Skeletal muscle tissue (tissue), 4 donors: ENCODE measurements around the gene BRI3. TPM values are rescaled to one million over a fixed set of nuclear protein-coding genes. Genes with fewer than 3 reads are reported as not detected.
A peak's percentile ranks its signal among the peaks of the same experiment; 100 is the strongest.

Experiments
- H3K27ac ChIP-seq: one replicate; pipeline ENCODE4 v1.7.0; 2013; ENCODE audit warnings: mild to moderate bottlenecking, low read depth, low read length, inconsistent platforms
- H3K27me3 ChIP-seq, 3 donors: one replicate each; pipeline ENCODE4 v1.7.0; 2013; ENCODE audit warnings: low read length in 3 of 3; ENCODE audit not compliant: control insufficient read depth in 3 of 3, insufficient read depth in 3 of 3
- H3K36me3 ChIP-seq, 3 donors: one replicate each; pipeline ENCODE4 v1.7.0; 2013; ENCODE audit warnings: low read length in 3 of 3; ENCODE audit not compliant: control insufficient read depth in 3 of 3, insufficient read depth in 3 of 3
- H3K4me1 ChIP-seq, 3 donors: one replicate each; pipeline ENCODE4 v1.7.0; 2013; ENCODE audit warnings: low read length in 3 of 3, mild to moderate bottlenecking in 3 of 3; ENCODE audit not compliant: control insufficient read depth in 3 of 3, insufficient read depth in 3 of 3
- H3K4me3 ChIP-seq, 3 donors: one replicate each; pipeline ENCODE4 v1.7.0; 2013; ENCODE audit warnings: low read length in 3 of 3
- H3K9ac ChIP-seq, 3 donors: one replicate each; pipeline ENCODE4 v1.7.0; 2013; ENCODE audit warnings: low read length in 3 of 3, mild to moderate bottlenecking in 3 of 3, moderate library complexity in 2 of 3, low read depth in 1 of 3
- H3K9me3 ChIP-seq, 3 donors: one replicate each; pipeline ENCODE4 v1.7.0; 2013; ENCODE audit warnings: low read length in 3 of 3; ENCODE audit not compliant: control insufficient read depth in 3 of 3
- total RNA-seq: library from RNA; depleted of rRNA; stranded (reverse); fragments of >200 nt; gene quantifications from one replicate; pipeline ENCODE4 v1.2.3, GENCODE V29; 2014
- donor health status: Osteomylitis.

The BRI3 gene
- total RNA-seq, 1 donor from 2014 or later = 34.4 TPM

DNA sequence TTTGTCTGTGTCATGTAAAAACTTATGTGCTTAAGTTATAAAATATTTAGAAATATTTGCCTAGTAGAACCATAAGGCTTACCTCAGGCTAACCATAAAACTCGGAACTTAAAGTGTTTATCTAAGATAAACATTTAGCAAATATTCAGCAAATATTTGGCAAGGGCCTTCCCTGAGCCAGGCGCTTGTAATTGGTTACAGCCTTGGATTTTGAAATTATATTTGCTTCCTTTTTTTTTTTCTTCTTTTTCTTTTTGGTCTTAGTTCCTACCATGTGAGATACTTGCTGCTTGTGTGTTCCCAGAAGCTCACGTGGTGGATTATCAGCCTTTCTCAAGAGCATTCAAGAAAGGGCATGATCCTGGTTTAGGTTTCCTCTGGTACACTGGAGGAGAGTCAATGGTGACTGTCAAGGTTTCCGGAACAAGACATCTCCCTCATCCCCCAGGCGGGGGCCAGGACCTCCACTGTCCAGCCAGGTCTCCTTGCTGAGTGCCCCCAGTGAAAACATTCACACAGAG is 5.2 kb upstream of the BRI3 start:
- peaks cover 0 to 8% (median 3%) of the 10 kb centered on the region in 3 donors for H3K4me1 ChIP-seq
- H3K9ac ChIP-seq = no peak overlapping the region
- H3K27ac ChIP-seq = no peak overlapping the region
- H3K9me3 ChIP-seq = no peaks in the 10 kb centered on the region
- no peaks in the 10 kb centered on the region for H3K36me3 ChIP-seq
- H3K27me3 ChIP-seq = no peaks in the 10 kb centered on the region
- no peak overlapping the region for H3K4me3 ChIP-seq

DNA sequence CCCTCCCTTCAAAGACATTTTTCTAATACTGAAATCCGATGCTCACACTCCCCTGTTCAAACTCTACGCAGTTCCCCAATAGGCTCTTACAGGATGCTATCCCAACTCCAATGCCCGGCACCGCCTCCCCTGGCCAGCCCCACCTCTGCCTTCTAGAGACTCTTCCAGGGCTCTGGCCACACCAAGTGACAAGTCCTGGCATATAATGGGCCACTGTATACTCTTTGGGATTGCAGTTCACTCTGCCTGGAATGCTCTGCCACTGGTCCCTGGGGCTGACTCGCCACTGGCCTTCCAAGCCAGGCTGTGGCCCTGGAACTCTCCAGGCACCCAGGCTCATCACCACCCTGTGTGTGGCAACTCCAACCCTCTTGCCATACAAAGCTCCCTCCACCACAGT is 3.1 kb upstream of the BRI3 start:
- no peak overlapping the region for H3K27ac ChIP-seq
- H3K9me3 ChIP-seq = no peaks in the 10 kb centered on the region
- H3K36me3 ChIP-seq = peaks cover 0 to 3% (median 0%) of the 10 kb centered on the region in 3 donors
- H3K27me3 ChIP-seq = no peaks in the 10 kb centered on the region
- peak overlapping the region in 1 of 3 donors; percentile 33 for H3K9ac ChIP-seq
- H3K4me3 ChIP-seq = no peak overlapping the region
- H3K4me1 ChIP-seq = peaks cover 13 to 21% (median 15%) of the 10 kb centered on the region in 3 donors

DNA sequence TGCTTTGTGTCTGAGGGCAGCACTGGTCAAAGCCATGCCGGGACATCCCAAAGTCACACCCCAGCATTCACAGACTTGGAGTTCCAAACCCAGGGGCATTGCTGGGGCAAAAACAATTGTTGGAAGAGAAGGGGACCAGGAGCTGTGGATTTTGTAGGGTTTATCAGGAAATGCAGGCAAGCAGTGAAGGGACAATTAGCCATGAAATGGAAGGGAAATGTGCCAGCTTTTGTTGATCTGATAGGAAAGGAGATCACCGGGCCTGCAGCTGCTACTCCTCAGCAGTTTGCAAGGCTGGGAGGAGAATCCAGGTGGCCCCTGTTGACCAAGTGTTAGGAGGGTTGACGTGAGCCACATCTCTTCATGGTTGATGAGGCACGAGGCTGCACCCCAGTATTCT is 2.5 kb upstream of the BRI3 start:
- Histone ChIP-seq H3K4me1 (peaks cover 18 to 26% (median 20%) of the 10 kb centered on the region in 3 donors), H3K4me3 (no peak overlapping the region), H3K36me3 (peaks cover 0 to 4% (median 0%) of the 10 kb centered on the region in 3 donors), H3K9ac (peak overlapping the region in 1 of 3 donors; percentile 33), H3K27ac (no peak overlapping the region), H3K27me3 (no peaks in the 10 kb centered on the region), H3K9me3 (no peaks in the 10 kb centered on the region)

DNA sequence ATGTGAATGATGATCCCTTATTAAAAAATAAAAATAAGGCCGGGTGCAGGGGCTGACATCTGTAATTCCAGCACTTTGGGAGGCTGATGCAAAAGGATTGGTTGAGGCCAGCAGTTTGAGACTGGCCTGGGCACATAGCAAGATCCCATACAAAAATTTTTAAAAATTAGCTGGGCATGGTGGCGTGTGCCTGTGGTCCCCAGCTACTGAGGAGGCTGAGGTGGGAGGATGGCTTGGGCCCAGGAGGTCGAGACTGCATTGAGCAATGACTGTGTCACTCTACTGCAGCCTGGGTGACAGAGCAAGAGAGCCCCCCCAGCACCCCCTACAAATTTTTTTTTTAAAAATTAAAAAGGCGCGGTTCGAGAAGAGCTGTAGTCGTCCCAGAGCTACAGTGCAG is 1.2 kb upstream of the BRI3 start:
- Histone ChIP-seq H3K36me3 (peaks cover 0 to 4% (median 0%) of the 10 kb centered on the region in 3 donors), H3K9ac (peak overlapping the region; percentile 87 to 97 (median 93)), H3K4me1 (peaks cover 32 to 40% (median 33%) of the 10 kb centered on the region in 3 donors), H3K27ac (peak overlapping the region; percentile 94), H3K4me3 (peak overlapping the region; percentile 77 to 89 (median 80)), H3K27me3 (no peaks in the 10 kb centered on the region), H3K9me3 (no peaks in the 10 kb centered on the region)

DNA sequence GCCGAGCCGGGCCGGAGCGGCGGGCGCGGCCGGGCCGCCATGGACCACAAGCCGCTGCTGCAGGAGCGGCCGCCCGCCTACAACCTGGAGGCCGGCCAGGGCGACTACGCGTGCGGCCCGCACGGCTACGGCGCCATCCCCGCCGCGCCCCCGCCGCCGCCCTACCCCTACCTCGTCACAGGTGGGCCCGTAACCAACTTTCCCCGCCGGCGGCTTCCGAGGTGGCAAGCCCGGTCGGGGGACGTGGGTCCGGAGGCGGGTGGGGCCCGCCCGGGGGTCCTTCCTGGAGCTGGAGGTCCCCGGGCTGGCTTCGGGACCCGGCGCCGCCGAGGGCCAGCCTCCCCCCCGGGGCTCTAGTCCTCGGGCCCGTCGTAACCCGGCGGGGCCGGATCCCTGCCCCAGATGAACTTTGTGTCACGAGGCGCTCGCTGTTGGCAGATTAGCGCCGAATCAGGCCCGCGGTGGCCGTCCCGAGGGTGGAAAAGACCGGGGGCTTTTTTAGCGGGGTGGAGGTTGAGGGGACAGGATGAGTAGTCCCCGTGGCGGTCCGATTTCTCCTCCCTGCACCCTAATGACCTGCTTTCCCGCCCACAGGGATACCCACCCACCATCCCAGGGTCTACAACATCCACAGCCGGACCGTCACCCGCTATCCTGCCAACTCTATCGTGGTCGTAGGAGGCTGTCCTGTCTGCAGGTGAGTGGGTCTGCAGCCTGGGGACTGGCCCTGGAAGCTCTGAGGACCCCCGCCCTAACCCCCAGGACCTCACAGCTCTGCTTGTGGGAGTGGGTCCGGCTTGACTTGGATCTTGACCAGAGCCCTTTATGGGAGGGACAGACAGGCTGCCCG is 496 bp downstream of the BRI3 start:
- peaks cover 0 to 4% (median 0%) of the 10 kb centered on the region in 3 donors for H3K36me3 ChIP-seq
- H3K4me3 ChIP-seq = peak overlapping the region; percentile 79 to 91 (median 89)
- peaks cover 49 to 56% (median 50%) of the 10 kb centered on the region in 3 donors for H3K4me1 ChIP-seq

DNA sequence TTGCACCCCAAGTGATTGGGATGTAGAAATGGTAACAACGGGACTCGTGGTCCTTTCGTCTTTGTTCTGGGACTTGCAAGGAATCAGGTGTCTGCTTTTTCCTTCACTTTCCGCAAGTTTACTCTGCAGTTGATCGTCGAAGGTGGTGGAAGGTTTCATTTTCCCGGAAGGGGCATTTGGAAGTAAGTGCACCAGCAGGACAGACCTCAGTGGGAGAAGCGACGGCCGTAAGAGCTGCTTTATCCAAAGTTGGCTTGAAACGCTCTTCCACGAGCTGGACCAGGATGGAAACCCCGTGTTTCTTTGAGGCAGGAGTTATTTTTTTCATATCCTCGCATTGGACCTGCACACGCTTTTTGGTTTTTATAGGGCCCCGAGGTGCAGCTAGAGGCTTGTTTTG is 1.2 kb downstream of the BRI3 start:
- H3K4me1 ChIP-seq = peaks cover 56 to 64% (median 57%) of the 10 kb centered on the region in 3 donors

More for the DNA sequence above, 496 bp downstream of the BRI3 start:
- peak overlapping the region; percentile 89 to 94 (median 94) for H3K9ac ChIP-seq
- no peaks in the 10 kb centered on the region for H3K27me3 ChIP-seq
- H3K27ac ChIP-seq = peak overlapping the region; percentile 96
- H3K9me3 ChIP-seq = no peaks in the 10 kb centered on the region

DNA sequence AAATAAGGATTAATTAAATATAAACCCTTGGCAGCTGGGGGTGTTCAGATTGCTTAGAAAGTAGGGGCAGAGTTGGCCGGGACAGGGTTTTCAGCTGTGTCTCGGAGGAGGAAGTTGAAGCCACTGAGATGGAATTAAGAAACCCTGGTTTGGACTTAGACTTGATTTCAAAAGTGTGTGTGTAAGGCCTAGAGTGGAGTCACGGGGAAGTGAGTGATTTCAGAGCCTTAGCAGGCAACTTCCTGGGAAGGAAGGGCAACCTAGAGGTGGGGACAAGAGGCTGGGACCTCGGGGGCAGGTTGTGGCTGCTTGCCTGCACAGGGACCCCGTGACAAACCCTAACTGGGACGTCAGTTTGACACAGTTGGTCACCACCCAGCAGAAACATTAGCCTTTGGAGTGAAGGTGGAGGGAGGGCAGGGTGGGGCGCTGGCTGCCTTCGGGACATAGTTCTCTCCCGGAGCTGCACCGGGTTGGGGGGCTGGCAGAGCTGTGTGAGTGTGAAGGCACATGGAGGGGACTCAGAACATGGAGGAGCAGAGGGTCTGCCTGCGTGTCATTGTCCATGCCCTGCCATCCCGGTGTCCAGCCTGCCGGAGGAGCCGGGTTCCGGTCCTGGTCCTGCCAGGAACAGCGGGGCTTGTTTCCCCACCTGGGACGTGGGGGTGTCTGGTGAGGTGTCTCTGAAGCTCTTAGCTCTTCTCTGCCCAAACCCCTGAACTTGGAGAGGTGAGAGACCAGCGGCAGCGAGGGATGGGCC is 1.8 kb downstream of the BRI3 start:
- Histone ChIP-seq H3K36me3 (peaks cover 0 to 4% (median 4%) of the 10 kb centered on the region in 3 donors), H3K27me3 (no peaks in the 10 kb centered on the region), H3K4me1 (peaks cover 61 to 70% (median 62%) of the 10 kb centered on the region in 3 donors), H3K9ac (peak overlapping the region; percentile 89 to 94 (median 94)), H3K27ac (peak overlapping the region; percentile 96), H3K9me3 (no peaks in the 10 kb centered on the region), H3K4me3 (peak overlapping the region; percentile 79 to 91 (median 89))

More for the DNA sequence above, 1.2 kb downstream of the BRI3 start:
- H3K4me3 ChIP-seq = peak overlapping the region; percentile 79 to 91 (median 89)
- H3K27ac ChIP-seq = peak overlapping the region; percentile 96
- H3K9ac ChIP-seq = peak overlapping the region; percentile 89 to 94 (median 94)
- H3K36me3 ChIP-seq = peaks cover 0 to 4% (median 0%) of the 10 kb centered on the region in 3 donors
- no peaks in the 10 kb centered on the region for H3K9me3 ChIP-seq
- H3K27me3 ChIP-seq = no peaks in the 10 kb centered on the region

DNA sequence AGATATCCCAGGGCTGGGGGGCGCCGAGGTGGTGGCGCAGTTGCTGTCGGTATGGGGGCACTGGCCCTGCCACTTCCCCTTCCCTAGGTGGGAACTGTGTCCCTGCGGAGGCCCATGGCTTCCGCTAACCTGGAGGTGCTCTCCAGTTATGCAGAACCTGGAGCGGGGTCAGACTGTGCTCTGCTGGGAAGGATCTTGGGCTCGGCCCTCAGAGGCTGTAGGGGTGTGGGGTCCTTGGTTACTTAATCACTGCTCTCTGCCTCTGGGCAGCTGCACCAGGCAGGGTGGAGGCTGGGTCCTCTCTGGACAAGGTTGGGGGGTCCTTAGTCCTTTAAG is 2.4 kb downstream of the BRI3 start:
- H3K27ac ChIP-seq = peak overlapping the region; percentile 96
- no peaks in the 10 kb centered on the region for H3K9me3 ChIP-seq
- H3K36me3 ChIP-seq = peaks cover 0 to 5% (median 4%) of the 10 kb centered on the region in 3 donors
- H3K4me1 ChIP-seq = peaks cover 62 to 71% (median 67%) of the 10 kb centered on the region in 3 donors
- peak overlapping the region; percentile 89 to 94 (median 94) for H3K9ac ChIP-seq
- H3K27me3 ChIP-seq = no peaks in the 10 kb centered on the region
- peak overlapping the region; percentile 79 to 91 (median 89) for H3K4me3 ChIP-seq

DNA sequence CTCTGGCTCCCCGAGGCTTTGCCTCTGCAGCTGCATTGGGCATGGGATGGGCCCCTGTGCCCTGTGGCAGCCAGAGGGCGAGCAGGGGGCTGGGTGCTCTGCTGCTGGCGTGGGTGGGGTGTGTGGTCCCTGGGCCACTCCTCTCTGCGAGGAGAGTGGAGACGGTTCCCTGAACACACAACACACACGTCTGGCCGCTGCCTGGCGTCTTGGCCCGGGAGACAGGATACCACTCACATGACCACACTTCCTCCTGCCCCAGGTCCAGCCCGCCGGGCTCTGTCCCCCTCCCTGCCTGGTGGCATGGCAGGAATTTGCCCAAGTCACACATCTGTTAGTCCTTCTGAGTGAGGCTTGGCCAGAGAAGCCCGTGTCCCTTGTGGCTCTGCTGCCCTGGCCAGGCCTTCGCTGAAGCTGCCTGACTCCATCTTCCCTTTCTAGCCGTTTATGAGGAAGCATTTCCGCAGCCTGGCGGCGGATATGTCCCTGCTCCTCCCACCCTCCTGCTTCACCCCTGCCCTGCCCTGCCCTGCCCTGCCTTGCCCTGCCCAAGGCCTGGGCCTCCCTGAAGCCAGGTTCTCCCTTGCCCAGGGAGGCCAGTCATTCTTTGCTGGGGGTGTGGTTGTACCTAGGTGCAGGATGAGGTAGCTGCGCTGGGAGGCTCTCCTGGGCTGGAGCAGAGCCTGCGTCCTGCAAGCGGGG is 3.0 kb downstream of the BRI3 start:
- peak overlapping the region; percentile 79 to 91 (median 89) for H3K4me3 ChIP-seq
- H3K36me3 ChIP-seq = peaks cover 0 to 7% (median 5%) of the 10 kb centered on the region in 3 donors
- H3K9ac ChIP-seq = peak overlapping the region; percentile 89 to 94 (median 94)
- H3K27me3 ChIP-seq = no peaks in the 10 kb centered on the region
- no peaks in the 10 kb centered on the region for H3K9me3 ChIP-seq
- peak overlapping the region; percentile 96 for H3K27ac ChIP-seq
- peaks cover 67 to 75% (median 72%) of the 10 kb centered on the region in 3 donors for H3K4me1 ChIP-seq
